COR-L47 (cell line): ENCODE data around the gene LRPAP1.
"Not testable (repeated sequence)": the region's sequence is repeated elsewhere in the genome, so short reads cannot be mapped to it uniquely, and the experiment has no call there.

ENCODE experiments used
- DNase-seq: peaks from one replicate; lab custom pipeline; 2025; lab: John Stamatoyannopoulos, UW

Gene LRPAP1

GRCh38 chr4:3460926-3461325 lies 71.3 kb downstream of the LRPAP1 start:
- no peak for DNase-seq

GRCh38 chr4:3459156-3459555 lies 73.1 kb downstream of the LRPAP1 start:
- DNase-seq, result not testable (repeated sequence)

DNA sequence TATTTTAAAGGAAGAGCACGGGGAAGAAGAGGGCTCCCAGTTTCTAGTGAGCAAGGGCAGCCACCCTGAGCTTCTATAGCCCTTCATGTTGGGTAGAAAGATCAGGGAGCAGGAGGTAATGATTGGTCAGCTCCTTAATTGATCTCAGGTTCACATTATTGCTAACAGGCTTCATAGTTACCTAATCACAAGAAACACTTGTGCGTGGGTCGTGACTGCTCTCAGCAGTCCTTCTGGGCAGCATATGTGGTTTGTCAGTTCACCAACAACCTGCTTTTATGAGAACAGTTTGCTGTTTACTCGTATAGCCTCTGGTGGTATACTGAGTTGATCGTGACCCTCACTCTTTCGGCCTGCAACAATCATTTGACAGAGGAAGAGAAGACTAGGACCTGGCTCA lies 73.9 kb downstream of the LRPAP1 start:
- no peak for DNase-seq

DNA sequence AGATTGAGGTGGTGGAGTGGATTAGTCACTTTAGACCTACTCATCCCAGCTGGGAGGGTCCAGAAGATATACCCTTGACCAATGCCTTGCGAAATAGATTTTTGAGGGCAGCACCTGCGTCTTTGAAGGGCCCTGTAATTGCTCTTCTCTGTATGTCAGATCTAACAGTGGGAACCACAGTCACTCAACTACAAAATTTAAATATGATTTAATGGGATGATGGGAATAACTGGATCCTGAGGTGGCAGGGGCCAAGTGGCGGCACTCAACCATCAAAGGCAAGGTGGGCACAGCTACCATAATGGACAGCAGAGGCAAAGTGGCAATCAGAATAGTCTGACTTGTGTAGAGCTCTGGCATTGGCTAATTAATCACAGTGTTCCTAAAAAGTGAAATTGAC lies 76.6 kb downstream of the LRPAP1 start:
- DNase-seq, result not testable (repeated sequence)
